Mucosa of rectum (tissue), 2 donors: ENCODE results near the gene OR2AG1.
A peak's percentile ranks its signal among the peaks of the same experiment; 100 is the strongest.

Source experiments
- H3K27ac ChIP-seq, 2 donors: one replicate each; pipeline ENCODE4 v1.7.0; 2013; ENCODE audit warnings: inconsistent platforms in 2 of 2, low read depth in 2 of 2, low read length in 2 of 2
- H3K27me3 ChIP-seq, 2 donors: one replicate each; pipeline ENCODE4 v1.7.0; 2013; ENCODE audit warnings: low read length in 2 of 2; ENCODE audit not compliant: control insufficient read depth in 2 of 2, insufficient read depth in 2 of 2
- H3K36me3 ChIP-seq, 2 donors: one replicate each; pipeline ENCODE4 v1.7.0; 2013; ENCODE audit warnings: low read length in 2 of 2; ENCODE audit not compliant: control insufficient read depth in 2 of 2, insufficient read depth in 2 of 2
- H3K4me1 ChIP-seq, 2 donors: one replicate each; pipeline ENCODE4 v1.7.0; 2013; ENCODE audit warnings: low read length in 2 of 2, mild to moderate bottlenecking in 1 of 2; ENCODE audit not compliant: control insufficient read depth in 2 of 2, insufficient read depth in 2 of 2
- H3K4me3 ChIP-seq, 2 donors: one replicate each; pipeline ENCODE4 v1.7.0; 2013; ENCODE audit warnings: low read length in 2 of 2
- H3K9ac ChIP-seq, 2 donors: one replicate each; pipeline ENCODE4 v1.7.0; 2013; ENCODE audit warnings: low read length in 2 of 2, low read depth in 1 of 2, mild to moderate bottlenecking in 1 of 2
- H3K9me3 ChIP-seq, 2 donors: one replicate each; pipeline ENCODE4 v1.7.0; 2013; ENCODE audit warnings: low read length in 2 of 2; ENCODE audit not compliant: control insufficient read depth in 2 of 2
- donor health status: healthy.
- donor health status: Normal muscosa, but diverticular disease.

The OR2AG1 gene

GRCh38 chr11:6745465-6746015, 37.3 kb upstream of the OR2AG1 start:
- Histone ChIP-seq H3K4me1 (peaks cover 0 to 2% of the 10 kb centered on the region in 2 donors), H3K9ac (peak overlapping the region; percentile 58), H3K36me3 (no peaks in the 10 kb centered on the region), H3K9me3 (no peaks in the 10 kb centered on the region), H3K27ac (peak overlapping the region; percentile 74 to 83), H3K27me3 (no peaks in the 10 kb centered on the region), H3K4me3 (peak overlapping the region; percentile 53 to 73)

- no peaks in the 10 kb centered on the region for H3K27me3 ChIP-seq
- H3K27ac ChIP-seq: peak overlapping the region; percentile 74 to 83
- peaks cover 0 to 2% of the 10 kb centered on the region in 2 donors for H3K4me1 ChIP-seq
- H3K4me3 ChIP-seq: peak overlapping the region; percentile 53 to 73
- peak overlapping the region; percentile 58 for H3K9ac ChIP-seq
- no peaks in the 10 kb centered on the region for H3K36me3 ChIP-seq
- no peaks in the 10 kb centered on the region for H3K9me3 ChIP-seq
Measured at GRCh38 chr11:6746086-6746618, 36.7 kb upstream of the OR2AG1 start.

DNA sequence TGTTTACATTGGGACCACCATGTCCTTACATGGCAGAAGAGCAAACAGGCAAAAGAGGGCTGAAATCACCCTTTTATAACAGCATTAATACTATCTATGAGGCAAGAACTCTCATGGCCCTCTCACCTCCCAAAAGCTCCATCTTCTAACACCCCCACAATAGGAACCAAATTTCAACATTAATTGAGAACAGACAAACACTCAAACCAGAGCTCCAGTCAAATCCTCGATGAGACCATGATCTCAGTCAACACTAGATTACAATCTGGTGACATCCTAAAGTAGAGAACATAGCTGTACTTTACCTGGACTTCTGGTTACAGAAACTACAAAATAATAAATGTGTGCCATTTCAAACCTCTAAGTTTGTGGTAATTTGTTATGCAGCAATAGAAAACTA, 36.2 kb upstream of the OR2AG1 start:
- Histone ChIP-seq H3K4me1 (peaks cover 0 to 2% of the 10 kb centered on the region in 2 donors), H3K27me3 (no peaks in the 10 kb centered on the region), H3K27ac (peak overlapping the region; percentile 74 to 83), H3K4me3 (peak overlapping the region; percentile 19 to 73), H3K9ac (peak overlapping the region; percentile 52 to 58), H3K9me3 (no peaks in the 10 kb centered on the region), H3K36me3 (no peaks in the 10 kb centered on the region)

DNA sequence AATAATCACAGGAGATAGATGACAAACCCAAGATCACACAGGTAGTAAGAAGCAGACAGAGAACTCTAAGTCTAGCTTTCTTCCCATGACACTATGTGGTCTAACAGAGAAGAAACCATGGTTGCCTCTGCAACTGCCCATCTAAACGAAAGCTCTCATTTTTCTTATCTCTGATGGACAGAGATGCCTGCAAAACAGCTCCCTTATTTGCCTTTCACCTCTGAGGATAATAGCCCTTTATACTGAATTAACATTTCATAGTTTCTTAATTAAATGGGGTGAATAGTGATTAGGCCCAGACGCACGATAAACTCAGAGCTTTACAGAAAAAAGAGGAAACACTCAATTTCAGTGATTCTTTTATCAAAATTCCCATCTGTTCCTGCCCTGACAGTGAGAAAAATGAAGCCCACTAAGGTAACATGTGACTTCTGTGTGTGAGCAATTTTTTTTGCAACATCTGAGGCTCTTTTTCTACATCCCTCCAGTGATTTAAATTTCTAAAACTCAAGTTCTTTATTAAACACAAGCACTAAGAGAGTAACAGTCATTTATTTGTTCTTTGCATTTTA, 35.6 kb upstream of the OR2AG1 start:
- Histone ChIP-seq H3K9me3 (no peaks in the 10 kb centered on the region), H3K9ac (no peak overlapping the region), H3K4me3 (no peak overlapping the region), H3K27me3 (no peaks in the 10 kb centered on the region), H3K27ac (peak overlapping the region; percentile 74 to 83), H3K36me3 (no peaks in the 10 kb centered on the region), H3K4me1 (peaks cover 0 to under 1% of the 10 kb centered on the region in 2 donors)

- Histone ChIP-seq H3K9ac (no peak overlapping the region), H3K36me3 (no peaks in the 10 kb centered on the region), H3K27ac (no peak overlapping the region), H3K4me3 (no peak overlapping the region), H3K4me1 (no peaks in the 10 kb centered on the region), H3K27me3 (no peaks in the 10 kb centered on the region), H3K9me3 (no peaks in the 10 kb centered on the region)
Measured at GRCh38 chr11:6755303-6755952, 27.4 kb upstream of the OR2AG1 start.

DNA sequence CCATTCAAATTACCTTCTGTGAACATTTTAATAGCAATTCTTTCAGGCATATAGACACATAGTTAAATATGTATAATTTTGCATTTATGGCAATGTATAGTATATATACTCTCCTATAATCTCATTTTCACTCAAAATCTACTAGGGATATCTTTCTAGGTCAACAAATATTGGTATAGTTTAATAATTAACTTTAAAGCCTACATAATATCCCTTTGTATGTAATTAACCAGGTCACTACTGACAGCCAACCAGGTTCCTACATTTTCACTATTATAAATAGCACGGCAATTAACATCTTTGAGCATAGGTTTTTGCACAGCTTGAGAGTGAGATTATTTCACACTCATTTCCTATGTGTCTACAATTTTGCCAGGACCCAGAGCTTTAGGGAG, 26.9 kb upstream of the OR2AG1 start:
- no peak overlapping the region for H3K9ac ChIP-seq
- H3K4me3 ChIP-seq: no peak overlapping the region
- H3K27ac ChIP-seq: no peak overlapping the region
- H3K27me3 ChIP-seq: no peaks in the 10 kb centered on the region
- no peaks in the 10 kb centered on the region for H3K9me3 ChIP-seq
- H3K36me3 ChIP-seq: no peaks in the 10 kb centered on the region
- no peaks in the 10 kb centered on the region for H3K4me1 ChIP-seq

GRCh38 chr11:6757373-6757967, 25.4 kb upstream of the OR2AG1 start:
- Histone ChIP-seq H3K36me3 (no peaks in the 10 kb centered on the region), H3K27ac (no peak overlapping the region), H3K4me1 (no peaks in the 10 kb centered on the region), H3K4me3 (no peak overlapping the region), H3K9ac (no peak overlapping the region), H3K27me3 (no peaks in the 10 kb centered on the region), H3K9me3 (no peaks in the 10 kb centered on the region)

DNA sequence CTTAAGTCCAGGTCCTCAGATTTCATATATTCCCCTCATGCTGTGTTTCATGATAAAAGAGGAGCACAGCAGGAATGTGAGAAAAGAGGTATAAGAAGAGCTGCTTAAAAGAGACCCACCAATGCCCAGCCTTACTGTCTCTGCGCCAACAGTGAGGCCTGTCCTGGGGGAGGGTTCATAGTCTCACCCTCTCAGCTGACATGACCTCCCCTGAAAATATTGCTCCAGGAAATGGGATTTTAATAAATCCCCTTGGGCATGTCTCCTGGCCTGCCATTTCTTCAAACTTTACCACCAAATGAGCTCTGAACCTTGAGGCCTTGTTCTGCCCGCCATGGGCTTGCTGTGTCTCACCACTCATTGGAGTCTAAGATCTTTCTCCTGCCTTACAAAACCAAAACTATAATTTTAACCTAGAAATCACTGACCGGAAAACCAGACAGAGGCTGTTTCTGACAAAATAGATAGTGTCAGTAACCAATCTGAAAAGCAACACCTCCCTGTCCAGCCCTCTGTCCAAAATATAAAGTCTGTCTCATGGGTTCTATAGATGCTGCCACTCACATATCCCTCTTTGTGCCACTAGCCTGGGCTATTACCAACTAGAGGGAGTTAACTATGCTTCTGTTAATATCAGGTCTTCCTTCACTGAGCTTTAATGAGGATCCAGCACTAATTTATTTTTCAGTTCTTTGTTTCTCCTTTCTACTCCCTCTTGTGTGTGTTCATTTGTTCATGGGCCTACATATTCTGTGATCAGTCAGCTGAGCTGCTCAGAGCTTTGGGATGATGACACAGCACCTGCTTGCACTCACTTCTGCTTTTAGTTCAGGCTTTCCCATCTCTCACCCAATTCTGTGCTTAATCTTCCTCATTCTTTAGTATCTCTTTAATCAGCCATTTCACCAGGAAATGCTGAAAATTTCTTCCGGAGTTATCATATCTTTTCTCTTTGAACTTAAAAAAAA, 10.6 kb upstream of the OR2AG1 start, which contains the start of gene OR2AG2:
OR2AG2 (minus strand) TSS at position 51 of the 968 bp plus-strand sequence. CDS start 3,019 bp downstream, outside the sequence.
- no peak within 1 kb of the TSS for H3K27ac ChIP-seq
- H3K9me3 ChIP-seq: no peaks in the 10 kb centered on the region
- no peaks in the 10 kb centered on the region for H3K36me3 ChIP-seq
- H3K4me3 ChIP-seq: no peak within 1 kb of the TSS
- no peak within 1 kb of the TSS for H3K9ac ChIP-seq
- no peaks in the 10 kb centered on the region for H3K4me1 ChIP-seq
- H3K27me3 ChIP-seq: no peaks in the 10 kb centered on the region

GRCh38 chr11:6778518-6778917, 4.3 kb upstream of the OR2AG1 start:
- Histone ChIP-seq H3K4me1 (no peaks in the 10 kb centered on the region), H3K27ac (no peak overlapping the region), H3K4me3 (no peak overlapping the region), H3K9me3 (no peaks in the 10 kb centered on the region), H3K36me3 (no peaks in the 10 kb centered on the region), H3K27me3 (no peaks in the 10 kb centered on the region), H3K9ac (no peak overlapping the region)
